GM12878 (cell line): Measurements from ENCODE around the gene ZMYND19. TPM values are rescaled to one million over a fixed set of nuclear protein-coding genes. Genes with fewer than 3 reads are reported as not detected.

Source experiments
- BMI1 ChIP-seq: fragments of 450-650 bp; IDR thresholded peaks from 2 replicates; pipeline ENCODE4 v1.6.1; 2016; ENCODE audit warnings: mild to moderate bottlenecking, moderate library complexity, borderline replicate concordance
- ESRRA ChIP-seq: IDR thresholded peaks from 2 replicates; pipeline ENCODE4 v1.6.1; 2012; ENCODE audit warnings: mild to moderate bottlenecking, low read length, improper control_type of control experiment
- ETV6 ChIP-seq, 2 experiments: fragments of 450-650 bp in 1 of 2; IDR thresholded peaks in 1 of 2; conservative IDR thresholded peaks in 1 of 2; 2 replicates each; pipeline ENCODE4 v1.6.1; 2014; ENCODE audit warnings: antibody characterized with exemption in 1 of 2, borderline replicate concordance in 1 of 2, low read depth in 1 of 2, mild to moderate bottlenecking in 1 of 2, moderate library complexity in 1 of 2
- IKZF2 ChIP-seq, 2 experiments: fragments of 450-650 bp; IDR thresholded peaks; 2 replicates each; pipeline ENCODE4 v1.6.1; 2017; ENCODE audit warnings: mild to moderate bottlenecking in 2 of 2, moderate library complexity in 2 of 2
- MEF2B ChIP-seq: fragments of 450-650 bp; IDR thresholded peaks from 2 replicates; pipeline ENCODE4 v1.6.1; 2018; ENCODE audit warnings: mild to moderate bottlenecking, moderate library complexity; ENCODE audit not compliant: partially characterized antibody, poor library complexity, severe bottlenecking
- MLLT1 ChIP-seq: fragments of 450-650 bp; IDR thresholded peaks from 2 replicates; pipeline ENCODE4 v1.6.1; 2016; ENCODE audit warnings: mild to moderate bottlenecking
- NFXL1 ChIP-seq: fragments of 450-650 bp; IDR thresholded peaks from 2 replicates; pipeline ENCODE4 v1.6.1; 2017; ENCODE audit warnings: antibody characterized with exemption, mild to moderate bottlenecking, borderline replicate concordance
- RAD21 ChIP-seq: IDR thresholded peaks from 2 replicates; pipeline ENCODE4 v1.6.1; 2011; ENCODE audit warnings: mild to moderate bottlenecking, low read depth, low read length, moderate library complexity; ENCODE audit not compliant: insufficient read depth
- ZBTB4 ChIP-seq: fragments of 450-650 bp; formaldehyde crosslinking; IDR thresholded peaks from 2 replicates; pipeline ENCODE4 v1.4.0; 2022; ENCODE audit warnings: mild to moderate bottlenecking, moderate library complexity
- ZSCAN29 ChIP-seq: fragments of 450-650 bp; IDR thresholded peaks from 2 replicates; pipeline ENCODE4 v1.6.1; 2017; ENCODE audit warnings: mild to moderate bottlenecking, moderate library complexity
- polyA plus RNA-seq, 11 experiments: library from polyadenylated mRNA; depleted of rRNA in 4 of 11; unstranded in 6 of 11; stranded (reverse) in 5 of 11; fragments of >200 nt; fragmentation: Nextera tagmentation in 4 of 11; fragmentation: Illumina TruSeq in 1 of 11; extraction: Ambion mirVana in 4 of 11; extraction: Trizol in 1 of 11; gene quantifications; 1 replicate in 1 of 11; 2 replicates in 10 of 11; pipeline versions ENCODE4 v1.2.1 to v1.2.3, GENCODE V29; 2011 to 2016; ENCODE audit warnings: inconsistent platforms in 2 of 11, missing spikeins in 2 of 11, low read depth in 1 of 11
- total RNA-seq, 4 experiments: library from RNA; depleted of rRNA in 3 of 4; stranded (reverse); fragments of >200 nt in 3 of 4; fragmentation: Illumina TruSeq in 1 of 4; extraction: Trizol in 1 of 4; gene quantifications; 2 replicates each; pipeline versions ENCODE4 v1.2.1 to v1.2.3, GENCODE V29; 2013 to 2021
- TF ChIP-seq, protein P1 (sequence below): IDR thresholded peaks from 2 replicates; pipeline ENCODE4 v1.6.1; 2012; ENCODE audit warnings: improper control_type of control experiment, low read depth, low read length; ENCODE audit not compliant: insufficient replicate concordance
- TF ChIP-seq, protein P2 (sequence below): IDR thresholded peaks from 2 replicates; pipeline ENCODE4 v1.6.1; 2011; ENCODE audit warnings: mild to moderate bottlenecking, low read depth, low read length, moderate library complexity; ENCODE audit not compliant: insufficient replicate concordance
- TF ChIP-seq, protein P3 (sequence below): fragments of 450-650 bp; IDR thresholded peaks from 2 replicates; pipeline ENCODE4 v1.6.1; 2018; ENCODE audit warnings: borderline replicate concordance, mild to moderate bottlenecking; ENCODE audit not compliant: partially characterized antibody

The ZMYND19 gene
- total and polyA plus RNA-seq, 10 of the 15 experiments (the other 5 are each of a cell fraction or from before 2014, with no cell fraction given): 0.84 to 54.8 (median 20.1) TPM

DNA sequence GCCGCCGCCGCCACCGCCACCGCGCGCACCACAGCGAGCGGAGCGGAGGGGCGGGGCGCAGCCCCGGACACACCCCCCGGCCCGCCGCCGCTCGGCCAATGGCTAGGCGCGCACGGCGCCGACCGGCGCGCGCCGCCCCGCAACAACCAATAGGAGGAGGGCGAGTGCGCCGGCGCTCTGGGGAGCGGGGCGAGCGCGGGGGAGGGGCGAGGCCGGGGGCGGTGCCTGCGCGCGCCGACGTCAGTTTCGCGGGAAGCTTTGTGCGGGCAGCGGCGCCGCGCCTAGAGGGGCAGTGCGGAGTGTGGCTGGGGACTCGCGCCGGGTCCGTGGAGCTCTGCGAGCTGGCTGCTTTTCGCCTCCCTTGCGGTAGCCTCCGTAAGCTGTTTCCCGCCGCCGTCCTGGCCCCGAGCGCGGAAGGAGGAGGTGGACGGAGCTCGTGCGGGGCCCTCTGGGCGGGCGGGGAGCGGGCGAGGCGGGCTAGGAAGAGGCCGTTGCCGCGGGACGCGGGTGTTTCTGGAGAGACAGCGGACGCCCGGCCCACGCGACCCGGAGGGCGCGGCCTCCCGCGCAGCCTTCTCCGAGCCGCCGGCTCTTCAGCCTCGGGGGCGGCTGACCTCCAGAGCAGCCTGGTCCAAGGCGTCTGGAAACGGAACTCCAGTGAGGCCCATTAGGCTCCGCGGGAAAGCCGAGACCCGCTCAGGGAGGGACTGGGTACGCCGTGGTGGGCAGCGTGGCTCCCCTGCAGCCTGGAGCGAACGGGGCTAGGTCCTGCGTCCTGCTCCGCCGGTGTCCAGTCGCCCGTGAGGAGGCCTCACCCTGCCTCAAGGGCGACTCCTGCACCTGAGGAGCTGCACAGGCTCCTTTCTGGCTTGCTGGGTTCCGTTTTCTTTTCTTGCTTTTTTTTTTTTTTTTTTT lies at the start of gene ZMYND19 (continued):
- TF ChIP-seq, protein P1, sequence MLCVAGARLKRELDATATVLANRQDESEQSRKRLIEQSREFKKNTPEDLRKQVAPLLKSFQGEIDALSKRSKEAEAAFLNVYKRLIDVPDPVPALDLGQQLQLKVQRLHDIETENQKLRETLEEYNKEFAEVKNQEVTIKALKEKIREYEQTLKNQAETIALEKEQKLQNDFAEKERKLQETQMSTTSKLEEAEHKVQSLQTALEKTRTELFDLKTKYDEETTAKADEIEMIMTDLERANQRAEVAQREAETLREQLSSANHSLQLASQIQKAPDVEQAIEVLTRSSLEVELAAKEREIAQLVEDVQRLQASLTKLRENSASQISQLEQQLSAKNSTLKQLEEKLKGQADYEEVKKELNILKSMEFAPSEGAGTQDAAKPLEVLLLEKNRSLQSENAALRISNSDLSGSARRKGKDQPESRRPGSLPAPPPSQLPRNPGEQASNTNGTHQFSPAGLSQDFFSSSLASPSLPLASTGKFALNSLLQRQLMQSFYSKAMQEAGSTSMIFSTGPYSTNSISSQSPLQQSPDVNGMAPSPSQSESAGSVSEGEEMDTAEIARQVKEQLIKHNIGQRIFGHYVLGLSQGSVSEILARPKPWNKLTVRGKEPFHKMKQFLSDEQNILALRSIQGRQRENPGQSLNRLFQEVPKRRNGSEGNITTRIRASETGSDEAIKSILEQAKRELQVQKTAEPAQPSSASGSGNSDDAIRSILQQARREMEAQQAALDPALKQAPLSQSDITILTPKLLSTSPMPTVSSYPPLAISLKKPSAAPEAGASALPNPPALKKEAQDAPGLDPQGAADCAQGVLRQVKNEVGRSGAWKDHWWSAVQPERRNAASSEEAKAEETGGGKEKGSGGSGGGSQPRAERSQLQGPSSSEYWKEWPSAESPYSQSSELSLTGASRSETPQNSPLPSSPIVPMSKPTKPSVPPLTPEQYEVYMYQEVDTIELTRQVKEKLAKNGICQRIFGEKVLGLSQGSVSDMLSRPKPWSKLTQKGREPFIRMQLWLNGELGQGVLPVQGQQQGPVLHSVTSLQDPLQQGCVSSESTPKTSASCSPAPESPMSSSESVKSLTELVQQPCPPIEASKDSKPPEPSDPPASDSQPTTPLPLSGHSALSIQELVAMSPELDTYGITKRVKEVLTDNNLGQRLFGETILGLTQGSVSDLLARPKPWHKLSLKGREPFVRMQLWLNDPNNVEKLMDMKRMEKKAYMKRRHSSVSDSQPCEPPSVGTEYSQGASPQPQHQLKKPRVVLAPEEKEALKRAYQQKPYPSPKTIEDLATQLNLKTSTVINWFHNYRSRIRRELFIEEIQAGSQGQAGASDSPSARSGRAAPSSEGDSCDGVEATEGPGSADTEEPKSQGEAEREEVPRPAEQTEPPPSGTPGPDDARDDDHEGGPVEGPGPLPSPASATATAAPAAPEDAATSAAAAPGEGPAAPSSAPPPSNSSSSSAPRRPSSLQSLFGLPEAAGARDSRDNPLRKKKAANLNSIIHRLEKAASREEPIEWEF: no peak
- no peak for TF ChIP-seq MLLT1
- no peak for TF ChIP-seq ESRRA
- no peak for TF ChIP-seq MEF2B
- no peak for TF ChIP-seq ETV6 (conservative IDR thresholded peaks at IDR 0.05 in 1 of 2, IDR thresholded peaks at IDR 0.05 in 1 of 2; ENCODE audit: borderline replicate concordance in 1 of 2, low read depth in 1 of 2)
- TF ChIP-seq IKZF2 (IDR thresholded peaks at IDR 0.05): no peak
- TF ChIP-seq, protein P2, sequence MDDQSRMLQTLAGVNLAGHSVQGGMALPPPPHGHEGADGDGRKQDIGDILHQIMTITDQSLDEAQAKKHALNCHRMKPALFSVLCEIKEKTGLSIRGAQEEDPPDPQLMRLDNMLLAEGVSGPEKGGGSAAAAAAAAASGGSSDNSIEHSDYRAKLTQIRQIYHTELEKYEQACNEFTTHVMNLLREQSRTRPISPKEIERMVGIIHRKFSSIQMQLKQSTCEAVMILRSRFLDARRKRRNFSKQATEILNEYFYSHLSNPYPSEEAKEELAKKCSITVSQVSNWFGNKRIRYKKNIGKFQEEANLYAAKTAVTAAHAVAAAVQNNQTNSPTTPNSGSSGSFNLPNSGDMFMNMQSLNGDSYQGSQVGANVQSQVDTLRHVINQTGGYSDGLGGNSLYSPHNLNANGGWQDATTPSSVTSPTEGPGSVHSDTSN: no peak
- TF ChIP-seq NFXL1: no peak
- no peak for TF ChIP-seq BMI1
- TF ChIP-seq, protein P3, sequence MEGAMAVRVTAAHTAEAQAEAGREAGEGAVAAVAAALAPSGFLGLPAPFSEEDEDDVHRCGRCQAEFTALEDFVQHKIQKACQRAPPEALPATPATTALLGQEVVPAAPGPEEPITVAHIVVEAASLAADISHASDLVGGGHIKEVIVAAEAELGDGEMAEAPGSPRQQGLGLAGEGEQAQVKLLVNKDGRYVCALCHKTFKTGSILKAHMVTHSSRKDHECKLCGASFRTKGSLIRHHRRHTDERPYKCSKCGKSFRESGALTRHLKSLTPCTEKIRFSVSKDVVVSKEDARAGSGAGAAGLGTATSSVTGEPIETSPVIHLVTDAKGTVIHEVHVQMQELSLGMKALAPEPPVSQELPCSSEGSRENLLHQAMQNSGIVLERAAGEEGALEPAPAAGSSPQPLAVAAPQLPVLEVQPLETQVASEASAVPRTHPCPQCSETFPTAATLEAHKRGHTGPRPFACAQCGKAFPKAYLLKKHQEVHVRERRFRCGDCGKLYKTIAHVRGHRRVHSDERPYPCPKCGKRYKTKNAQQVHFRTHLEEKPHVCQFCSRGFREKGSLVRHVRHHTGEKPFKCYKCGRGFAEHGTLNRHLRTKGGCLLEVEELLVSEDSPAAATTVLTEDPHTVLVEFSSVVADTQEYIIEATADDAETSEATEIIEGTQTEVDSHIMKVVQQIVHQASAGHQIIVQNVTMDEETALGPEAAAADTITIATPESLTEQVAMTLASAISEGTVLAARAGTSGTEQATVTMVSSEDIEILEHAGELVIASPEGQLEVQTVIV: no peak
- TF ChIP-seq RAD21: no peak
- TF ChIP-seq ZSCAN29: no peak
- TF ChIP-seq ZBTB4 (CRISPR knock-in tag): no peak
